ENCODE measurements around the gene DPP4. TPM values are rescaled to one million over a fixed set of nuclear protein-coding genes. Genes with fewer than 3 reads are reported as not detected.

The DPP4 gene
- total and polyA plus RNA-seq, 2 donors (not counting 3 experiments of a cell fraction or from before 2014, with no cell fraction given) = 0.84 to 6.2 TPM

GRCh38 chr2:162118166-162119031, 44.4 kb upstream of the DPP4 start:
- Histone ChIP-seq H3K9me1 (replicated peaks; ENCODE audit: control insufficient read depth, extremely low read depth, insufficient read depth, low read length) (no peaks in the 10 kb centered on the region), H3K9me3 (replicated peaks; ENCODE audit: control insufficient read depth, insufficient read depth, low read length) (peaks cover 6% of the 10 kb centered on the region), H3K27ac (ENCODE audit: insufficient read depth, low read depth, low read length) (no peak overlapping the region), H3K4me2 (ENCODE audit: insufficient read depth, low read length) (peak overlapping the region; percentile 39), H3K4me1 (ENCODE audit: control insufficient read depth, extremely low read depth, insufficient read depth, low read length) (peaks cover 19% of the 10 kb centered on the region), H3K27me3 (ENCODE audit: control insufficient read depth in 2 of 2, insufficient read depth in 2 of 2, low read length in 2 of 2) (no peaks in the 10 kb centered on the region), H3K79me2 (ENCODE audit: control insufficient read depth, insufficient read depth, low read length) (no peaks in the 10 kb centered on the region), H3K4me3 (replicated peaks in 1 of 3; ENCODE audit: insufficient read depth in 1 of 3, low read depth in 1 of 3, low read length in 3 of 3) (no peak overlapping the region), H4K20me1 (replicated peaks; ENCODE audit: control insufficient read depth, extremely low read depth, insufficient read depth, low read length) (no peaks in the 10 kb centered on the region), H2AFZ (ENCODE audit: low read depth, low read length) (peak overlapping the region; percentile 86), H3K9ac (replicated peaks; ENCODE audit: extremely low read depth, insufficient read depth, low read length) (no peak overlapping the region), H3K36me3 (ENCODE audit: control insufficient read depth in 2 of 2, extremely low read depth in 1 of 2, insufficient read depth in 2 of 2, low read length in 2 of 2) (no peaks in the 10 kb centered on the region)
- dilution Hi-C loops (cut with MboI; ENCODE audit: extremely low pct_ligation_motif_present, low sequenced_read_pairs) (no loop called here), intact Hi-C loops (cut with micrococcal nuclease) (no loop called here)
- BruUV-seq (replicated peaks) = no TSS peak
- TF ChIP-seq MYC (IDR thresholded peaks at IDR 0.05; ENCODE audit: low read depth, low read length) (no peak), FOS (IDR thresholded peaks at IDR 0.05; ENCODE audit: borderline replicate concordance, insufficient read depth, low read length) (peak; percentile 30), GATA2 (IDR thresholded peaks at IDR 0.05; ENCODE audit: insufficient read depth, insufficient read length, low read depth, low read length) (peak; percentile 29)
- DNase-seq (ENCODE audit: low read depth, low spot score) (peak; percentile 44), FAIRE-seq (peak; percentile 42)
- ChIA-PET POLR2A (no interaction called here), CTCF (interaction anchor here (1.2 to 2.8 kb wide), 4 partner anchors 105 to 531 kb away, joined by 3 to 13 read pairs (median 4); no protein-coding TSS in a partner anchor)

- no peak overlapping the region for H3K27ac ChIP-seq (ENCODE audit: insufficient read depth, low read depth, low read length)
- no peaks in the 10 kb centered on the region for H3K27me3 ChIP-seq (ENCODE audit: control insufficient read depth in 2 of 2, insufficient read depth in 2 of 2, low read length in 2 of 2)
- no peak overlapping the region for H2AFZ ChIP-seq (ENCODE audit: low read depth, low read length)
- no peak overlapping the region for H3K9ac ChIP-seq (replicated peaks; ENCODE audit: extremely low read depth, insufficient read depth, low read length)
- dilution Hi-C loops (cut with MboI; ENCODE audit: extremely low pct_ligation_motif_present, low sequenced_read_pairs) = no loop called here
- intact Hi-C loops (cut with micrococcal nuclease) = no loop called here
- no peak overlapping the region for H3K4me3 ChIP-seq (replicated peaks in 1 of 3; ENCODE audit: insufficient read depth in 1 of 3, low read depth in 1 of 3, low read length in 3 of 3)
- H3K9me3 ChIP-seq (replicated peaks; ENCODE audit: control insufficient read depth, insufficient read depth, low read length) = peaks cover 6% of the 10 kb centered on the region
- H3K36me3 ChIP-seq (ENCODE audit: control insufficient read depth in 2 of 2, extremely low read depth in 1 of 2, insufficient read depth in 2 of 2, low read length in 2 of 2) = no peaks in the 10 kb centered on the region
- ChIA-PET CTCF (interaction anchor here (1.5 to 2.8 kb wide), 2 partner anchors 26 to 109 kb away, joined by 3 to 13 read pairs; no protein-coding TSS in a partner anchor), POLR2A (no interaction called here)
- no peaks in the 10 kb centered on the region for H4K20me1 ChIP-seq (replicated peaks; ENCODE audit: control insufficient read depth, extremely low read depth, insufficient read depth, low read length)
- no peaks in the 10 kb centered on the region for H3K9me1 ChIP-seq (replicated peaks; ENCODE audit: control insufficient read depth, extremely low read depth, insufficient read depth, low read length)
- peaks cover 26% of the 10 kb centered on the region for H3K4me1 ChIP-seq (ENCODE audit: control insufficient read depth, extremely low read depth, insufficient read depth, low read length)
- H3K4me2 ChIP-seq (ENCODE audit: insufficient read depth, low read length) = no peak overlapping the region
- no peak for DNase-seq (ENCODE audit: low read depth, low spot score)
- no TSS peak for BruUV-seq (replicated peaks)
- no peak for TF ChIP-seq MAX (IDR thresholded peaks at IDR 0.05; ENCODE audit: insufficient read depth, insufficient read length)
- no peak for TF ChIP-seq CTCF (IDR thresholded peaks at IDR 0.05; ENCODE audit: extremely low read depth in 1 of 2, insufficient read depth in 1 of 2, low read depth in 1 of 2, low read length in 2 of 2)
- no peak for TF ChIP-seq GATA2 (IDR thresholded peaks at IDR 0.05; ENCODE audit: insufficient read depth, insufficient read length, low read depth, low read length)
- TF ChIP-seq JUN (IDR thresholded peaks at IDR 0.05; ENCODE audit: borderline replicate concordance, insufficient read depth, insufficient read length, low read depth) = no peak
- H3K79me2 ChIP-seq (ENCODE audit: control insufficient read depth, insufficient read depth, low read length) = no peaks in the 10 kb centered on the region
- FAIRE-seq = no peak
Observed at GRCh38 chr2:162116352-162116751, 42.3 kb upstream of the DPP4 start.
